ENCODE data around the gene CMC4. TPM values are rescaled to one million over a fixed set of nuclear protein-coding genes. Genes with fewer than 3 reads are reported as not detected.

Gene CMC4
- total RNA-seq, 4 donors from 2014 or later: 28.0 to 36.3 (median 32.9) TPM

- H3K27ac ChIP-seq (replicated peaks in 1 of 4): no peak overlapping the region
- H3K4me3 ChIP-seq: no peak overlapping the region
- WGBS: 53% methylated on average over 5 of the region's 5 CpGs
- H3K4me1 ChIP-seq: peaks cover 0 to 13% (median 2%) of the 10 kb centered on the region in 4 donors
- TF ChIP-seq EP300 (IDR thresholded peaks at IDR 0.05) (no peak), CTCF (IDR thresholded peaks at IDR 0.05) (no peak), POLR2A (IDR thresholded peaks at IDR 0.05; ENCODE audit: low read depth) (no peak), POLR2AphosphoS5 (IDR thresholded peaks at IDR 0.05) (no peak)
- no peaks in the 10 kb centered on the region for H3K9me3 ChIP-seq
- intact Hi-C loops (cut with DNase I): no loop called here
- H3K36me3 ChIP-seq: peaks cover 0 to 13% (median 6%) of the 10 kb centered on the region in 4 donors
- no peak for DNase-seq (ENCODE audit: extremely low spot score)
- H3K27me3 ChIP-seq: no peaks in the 10 kb centered on the region
Observed at GRCh38 chrX:155046811-155047528, 24.0 kb downstream of the CMC4 start.

GRCh38 chrX:155046129-155046810 is 24.7 kb downstream of the CMC4 start:
- Histone ChIP-seq H3K4me1 (peaks cover 0 to 13% (median 2%) of the 10 kb centered on the region in 4 donors), H3K9me3 (no peaks in the 10 kb centered on the region), H3K36me3 (peaks cover 0 to 8% (median 3%) of the 10 kb centered on the region in 4 donors), H3K27ac (replicated peaks in 1 of 4) (no peak overlapping the region), H3K27me3 (no peaks in the 10 kb centered on the region), H3K4me3 (no peak overlapping the region)
- 68% methylated on average over 6 of the region's 6 CpGs for WGBS
- TF ChIP-seq CTCF (IDR thresholded peaks at IDR 0.05) (no peak), POLR2A (IDR thresholded peaks at IDR 0.05; ENCODE audit: low read depth) (no peak), POLR2AphosphoS5 (IDR thresholded peaks at IDR 0.05) (no peak), EP300 (IDR thresholded peaks at IDR 0.05) (no peak)
- DNase-seq (ENCODE audit: extremely low spot score): no peak
- intact Hi-C loops (cut with DNase I): no loop called here

- Histone ChIP-seq H3K36me3 (peaks cover 0 to 17% (median 6%) of the 10 kb centered on the region in 4 donors), H3K27ac (replicated peaks in 1 of 4) (no peak overlapping the region), H3K9me3 (peaks cover 0 to 6% (median 0%) of the 10 kb centered on the region in 4 donors), H3K4me3 (no peak overlapping the region), H3K4me1 (peaks cover 0 to 12% (median 0%) of the 10 kb centered on the region in 4 donors), H3K27me3 (no peaks in the 10 kb centered on the region)
- DNase-seq (ENCODE audit: extremely low spot score): no peak
- TF ChIP-seq POLR2AphosphoS5 (IDR thresholded peaks at IDR 0.05) (no peak), EP300 (IDR thresholded peaks at IDR 0.05) (no peak), POLR2A (IDR thresholded peaks at IDR 0.05; ENCODE audit: low read depth) (no peak), CTCF (IDR thresholded peaks at IDR 0.05) (no peak)
- intact Hi-C loops (cut with DNase I): no loop called here
- WGBS: 87% methylated on average over 4 of the region's 4 CpGs
Observed at GRCh38 chrX:155035688-155036087, 35.2 kb downstream of the CMC4 start.

- H3K36me3 ChIP-seq: peaks cover 0 to 17% (median 6%) of the 10 kb centered on the region in 4 donors
- H3K27me3 ChIP-seq: no peaks in the 10 kb centered on the region
- no peak overlapping the region for H3K4me3 ChIP-seq
- no peak for DNase-seq (ENCODE audit: extremely low spot score)
- no peak for TF ChIP-seq POLR2AphosphoS5 (IDR thresholded peaks at IDR 0.05)
- TF ChIP-seq CTCF (IDR thresholded peaks at IDR 0.05): no peak
- TF ChIP-seq POLR2A (IDR thresholded peaks at IDR 0.05; ENCODE audit: low read depth): no peak
- TF ChIP-seq EP300 (IDR thresholded peaks at IDR 0.05): no peak
- 85% methylated on average over 5 of the region's 5 CpGs for WGBS
- intact Hi-C loops (cut with DNase I): no loop called here
- H3K4me1 ChIP-seq: peaks cover 6 to 25% (median 12%) of the 10 kb centered on the region in 4 donors
- H3K9me3 ChIP-seq: peaks cover 0 to 6% (median 0%) of the 10 kb centered on the region in 4 donors
- no peak overlapping the region for H3K27ac ChIP-seq (replicated peaks in 1 of 4)
Observed at GRCh38 chrX:155031657-155032056, 39.3 kb downstream of the CMC4 start.

Measured in esophagus muscularis mucosa (tissue), 4 donors.